Loucy (cell line): ENCODE results near the gene LMOD3.

Experiments used
- H2AFZ ChIP-seq: fragments of 200-600 bp; sonication (generic); 2 replicates; pipeline ENCODE4 v1.6.0; 2016; ENCODE audit warnings: antibody characterized with exemption, mild to moderate bottlenecking, low read length, moderate library complexity
- H3F3A ChIP-seq: fragments of 200-600 bp; 2 replicates; pipeline ENCODE4 v1.6.0; 2016; ENCODE audit warnings: antibody characterized with exemption, low read depth, mild to moderate bottlenecking
- H3K27me3 ChIP-seq: fragments of 200-600 bp; sonication (generic); 2 replicates; pipeline ENCODE4 v1.6.1; 2014; ENCODE audit warnings: low read length, mild to moderate bottlenecking; ENCODE audit not compliant: insufficient read depth, poor library complexity, severe bottlenecking
- H3K36me3 ChIP-seq: fragments of 200-600 bp; sonication (generic); 2 replicates; pipeline ENCODE4 v1.6.1; 2016; ENCODE audit warnings: low read length; ENCODE audit not compliant: insufficient read depth
- H3K4me1 ChIP-seq: fragments of 200-600 bp; sonication (generic); 2 replicates; pipeline ENCODE4 v1.5.1; 2014; ENCODE audit warnings: low read length, mild to moderate bottlenecking; ENCODE audit not compliant: insufficient read depth, poor library complexity, severe bottlenecking
- H3K4me2 ChIP-seq: fragments of 200-600 bp; sonication (generic); 2 replicates; pipeline ENCODE4 v1.6.0; 2014; ENCODE audit warnings: antibody characterized with exemption, low read length, low read depth, mild to moderate bottlenecking; ENCODE audit not compliant: poor library complexity, severe bottlenecking
- H3K4me3 ChIP-seq: fragments of 200-600 bp; sonication (generic); 2 replicates; pipeline ENCODE4 v1.5.1; 2014; ENCODE audit warnings: low read length, mild to moderate bottlenecking, mixed read lengths; ENCODE audit not compliant: poor library complexity, severe bottlenecking
- H3K79me2 ChIP-seq: fragments of 200-600 bp; sonication (generic); 2 replicates; pipeline ENCODE4 v1.6.1; 2014; ENCODE audit warnings: low read length; ENCODE audit not compliant: insufficient read depth
- H3K9ac ChIP-seq: fragments of 200-600 bp; sonication (generic); 2 replicates; pipeline ENCODE4 v1.6.0; 2014; ENCODE audit warnings: mild to moderate bottlenecking, low read depth, low read length, moderate library complexity; ENCODE audit not compliant: poor library complexity, severe bottlenecking
- H3K9me2 ChIP-seq: fragments of 200-600 bp; sonication (generic); replicated peaks from 2 replicates; pipeline ENCODE4 v1.6.1; 2016; ENCODE audit warnings: low read depth, low read length, mixed read lengths
- H3K9me3 ChIP-seq: fragments of 200-600 bp; sonication (generic); 2 replicates; pipeline ENCODE4 v1.6.1; 2014; ENCODE audit warnings: mild to moderate bottlenecking, antibody characterized with exemption, low read length, low read depth; ENCODE audit not compliant: insufficient read depth
- H4K20me1 ChIP-seq: fragments of 200-600 bp; sonication (generic); 2 replicates; pipeline ENCODE4 v1.6.0; 2014; ENCODE audit warnings: antibody characterized with exemption, low read length, mild to moderate bottlenecking; ENCODE audit not compliant: insufficient read depth, poor library complexity, severe bottlenecking
- CTCF ChIP-seq: fragments of 200-600 bp; sonication (generic); conservative IDR thresholded peaks from 2 replicates; pipeline ENCODE4 v1.5.1; 2014; ENCODE audit warnings: mild to moderate bottlenecking, antibody characterized with exemption, low read length
- EZH2phosphoT487 ChIP-seq: fragments of 200-600 bp; IDR thresholded peaks from 2 replicates; pipeline ENCODE4 v1.6.1; 2018; ENCODE audit warnings: antibody characterized with exemption, mild to moderate bottlenecking, moderate library complexity, borderline replicate concordance

LMOD3 gene

GRCh38 chr3:69129531-69129930, 7.1 kb upstream of the LMOD3 start:
- Histone ChIP-seq H3K36me3 (no peaks in the 10 kb centered on the region), H3K79me2 (no peaks in the 10 kb centered on the region), H2AFZ (no peak overlapping the region), H3K9ac (no peak overlapping the region), H3K4me2 (no peak overlapping the region), H3K4me1 (no peaks in the 10 kb centered on the region), H3K27me3 (no peaks in the 10 kb centered on the region), H3K4me3 (no peak overlapping the region), H3K9me3 (peaks cover 3% of the 10 kb centered on the region; the same call in 1 of the 2 replicates), H3K9me2 (no peaks in the 10 kb centered on the region), H4K20me1 (no peaks in the 10 kb centered on the region), H3F3A (no peaks in the 10 kb centered on the region)
- TF ChIP-seq CTCF, result no peak
- no peak for TF ChIP-seq EZH2phosphoT487

- no peaks in the 10 kb centered on the region for H4K20me1 ChIP-seq
- TF ChIP-seq CTCF (no peak), EZH2phosphoT487 (no peak)
- H3K4me3 ChIP-seq, result no peak overlapping the region
- H3K9me3 ChIP-seq, result peaks cover 3% of the 10 kb centered on the region; the same call in 1 of the 2 replicates
- H3K9me2 ChIP-seq, result no peaks in the 10 kb centered on the region
- no peaks in the 10 kb centered on the region for H3K4me1 ChIP-seq
- H3K4me2 ChIP-seq, result no peak overlapping the region
- no peak overlapping the region for H3K9ac ChIP-seq
- H3K79me2 ChIP-seq, result no peaks in the 10 kb centered on the region
- H3K27me3 ChIP-seq, result no peaks in the 10 kb centered on the region
- no peaks in the 10 kb centered on the region for H3F3A ChIP-seq
- no peaks in the 10 kb centered on the region for H3K36me3 ChIP-seq
- H2AFZ ChIP-seq, result no peak overlapping the region
These were observed 6.1 kb upstream of the LMOD3 start for GRCh38 chr3:69128509-69128908.

- Histone ChIP-seq H3K4me1 (no peaks in the 10 kb centered on the region), H3K9me2 (no peaks in the 10 kb centered on the region), H2AFZ (no peak overlapping the region), H3K4me3 (no peak overlapping the region), H3K9ac (no peak overlapping the region), H3K9me3 (no peaks in the 10 kb centered on the region), H3F3A (no peaks in the 10 kb centered on the region), H3K27me3 (no peaks in the 10 kb centered on the region), H3K4me2 (no peak overlapping the region), H3K36me3 (no peaks in the 10 kb centered on the region), H4K20me1 (no peaks in the 10 kb centered on the region), H3K79me2 (no peaks in the 10 kb centered on the region)
- TF ChIP-seq EZH2phosphoT487 (no peak), CTCF (no peak)
These were observed 4.6 kb upstream of the LMOD3 start for GRCh38 chr3:69126999-69127398.
